Measurements from ENCODE around the gene AGBL4.

Gene AGBL4

DNA sequence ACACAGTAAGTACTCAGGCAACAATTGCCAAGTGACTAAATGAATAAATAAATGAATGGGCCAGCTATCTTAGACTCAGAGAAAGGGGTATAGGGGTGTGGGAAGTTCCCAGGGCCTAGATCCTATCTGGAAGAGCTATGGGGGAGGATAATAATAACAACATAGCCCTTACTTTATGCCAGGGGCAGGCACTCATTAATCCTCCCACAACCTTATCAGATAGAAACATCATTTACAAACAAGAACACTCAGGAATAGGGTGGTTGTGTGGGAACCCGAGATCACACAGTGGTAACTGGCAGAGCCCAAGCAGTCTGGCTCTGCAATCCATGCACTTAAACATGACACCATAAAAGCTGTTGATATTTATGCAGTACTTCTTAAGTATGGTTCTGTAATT is 1423.6 kb downstream of the AGBL4 start:
- TF ChIP-seq, protein P1, sequence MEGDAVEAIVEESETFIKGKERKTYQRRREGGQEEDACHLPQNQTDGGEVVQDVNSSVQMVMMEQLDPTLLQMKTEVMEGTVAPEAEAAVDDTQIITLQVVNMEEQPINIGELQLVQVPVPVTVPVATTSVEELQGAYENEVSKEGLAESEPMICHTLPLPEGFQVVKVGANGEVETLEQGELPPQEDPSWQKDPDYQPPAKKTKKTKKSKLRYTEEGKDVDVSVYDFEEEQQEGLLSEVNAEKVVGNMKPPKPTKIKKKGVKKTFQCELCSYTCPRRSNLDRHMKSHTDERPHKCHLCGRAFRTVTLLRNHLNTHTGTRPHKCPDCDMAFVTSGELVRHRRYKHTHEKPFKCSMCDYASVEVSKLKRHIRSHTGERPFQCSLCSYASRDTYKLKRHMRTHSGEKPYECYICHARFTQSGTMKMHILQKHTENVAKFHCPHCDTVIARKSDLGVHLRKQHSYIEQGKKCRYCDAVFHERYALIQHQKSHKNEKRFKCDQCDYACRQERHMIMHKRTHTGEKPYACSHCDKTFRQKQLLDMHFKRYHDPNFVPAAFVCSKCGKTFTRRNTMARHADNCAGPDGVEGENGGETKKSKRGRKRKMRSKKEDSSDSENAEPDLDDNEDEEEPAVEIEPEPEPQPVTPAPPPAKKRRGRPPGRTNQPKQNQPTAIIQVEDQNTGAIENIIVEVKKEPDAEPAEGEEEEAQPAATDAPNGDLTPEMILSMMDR (conservative IDR thresholded peaks at IDR 0.05): no peak
- H3K27ac ChIP-seq: peak overlapping the region; percentile 16; the same call in 1 of the 2 replicates

DNA sequence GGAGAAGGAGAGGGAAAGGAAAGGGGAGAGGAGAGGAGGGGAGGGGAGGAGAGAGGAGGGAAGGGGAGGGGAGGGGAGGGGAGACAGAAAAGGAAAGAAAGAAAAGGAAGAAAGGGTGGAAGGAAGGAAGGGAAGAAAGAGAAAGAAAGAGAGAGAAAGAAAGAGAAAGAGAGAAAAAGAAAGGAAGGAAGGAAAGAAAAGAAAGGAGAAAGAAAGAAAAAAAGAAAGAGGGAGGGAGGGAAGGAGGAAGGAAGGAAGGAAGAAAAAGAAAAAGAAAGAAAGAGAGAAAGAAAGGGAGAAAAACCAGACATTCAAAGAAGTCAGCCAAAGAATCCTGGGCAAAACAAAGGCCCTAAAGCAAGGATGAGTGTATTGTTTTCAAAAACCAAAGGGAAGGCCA is 1426.1 kb downstream of the AGBL4 start:
- TF ChIP-seq, protein P1 (conservative IDR thresholded peaks at IDR 0.05): no peak
- no peak overlapping the region for H3K27ac ChIP-seq

DNA sequence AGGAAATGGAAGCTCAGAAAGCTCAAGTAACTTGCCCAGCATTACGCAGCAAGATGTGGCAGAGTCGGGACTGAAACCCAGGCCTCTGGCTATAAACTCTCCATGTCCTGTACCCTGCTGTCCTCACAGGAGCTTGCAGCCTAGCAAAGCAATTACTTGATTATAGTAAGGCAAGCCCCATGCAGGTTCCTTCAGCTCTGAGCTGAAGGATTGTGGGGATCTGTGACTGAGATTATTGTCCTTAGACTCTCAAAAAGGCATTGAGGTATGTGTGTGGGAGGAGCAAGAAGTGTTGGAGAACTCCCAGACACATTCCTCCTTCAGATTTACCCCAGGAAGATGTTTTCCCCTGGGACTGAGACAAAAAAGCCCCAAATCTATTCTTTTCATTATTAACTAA is 1427.7 kb downstream of the AGBL4 start:
- TF ChIP-seq, protein P1 (conservative IDR thresholded peaks at IDR 0.05): no peak

DNA sequence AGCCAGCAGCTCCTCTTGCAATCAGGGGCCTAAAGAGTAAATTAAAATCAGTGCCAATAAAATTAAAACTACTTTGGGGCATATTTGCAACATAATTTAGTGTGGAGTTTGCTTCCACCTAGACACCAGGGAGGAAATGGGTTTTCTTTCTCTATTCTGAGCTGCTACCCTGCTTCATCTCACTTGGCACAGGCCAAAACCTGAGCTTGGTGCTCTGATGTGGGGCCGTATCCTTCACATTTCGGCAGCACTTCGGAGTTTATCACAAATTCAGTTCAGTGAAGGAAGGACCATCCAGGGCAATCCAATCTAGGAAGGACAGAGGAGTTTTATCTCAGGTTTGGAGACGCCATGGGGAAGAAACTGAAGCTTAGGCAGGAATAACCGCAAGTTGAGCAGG is 1428.1 kb downstream of the AGBL4 start:
- H3K27ac ChIP-seq: no peak overlapping the region
- TF ChIP-seq, protein P1 (conservative IDR thresholded peaks at IDR 0.05): no peak

More for the DNA sequence above, 1427.7 kb downstream of the AGBL4 start:
- H3K27ac ChIP-seq: no peak overlapping the region

DNA sequence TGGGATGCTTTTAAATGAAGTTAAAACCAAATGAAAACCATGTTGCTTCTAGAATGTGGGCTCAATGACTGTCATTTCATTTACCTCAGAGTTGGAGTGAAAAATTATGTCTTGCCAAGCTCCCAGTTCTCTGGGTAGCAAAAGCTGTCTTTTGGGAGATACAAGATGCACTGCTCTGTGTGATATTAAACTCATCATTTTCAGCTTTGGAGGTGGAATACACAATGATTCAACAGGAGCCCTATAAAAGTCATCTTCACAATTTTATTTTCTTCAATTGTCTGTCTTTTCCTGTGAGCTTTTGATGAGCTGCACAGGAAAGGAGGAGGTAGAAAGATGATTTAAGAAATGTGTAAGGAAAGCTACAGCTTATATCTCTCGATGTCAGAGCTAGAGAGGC is 1431.4 kb downstream of the AGBL4 start:
- H3K27ac ChIP-seq: no peak overlapping the region
- TF ChIP-seq, protein P1 (conservative IDR thresholded peaks at IDR 0.05): no peak

DNA sequence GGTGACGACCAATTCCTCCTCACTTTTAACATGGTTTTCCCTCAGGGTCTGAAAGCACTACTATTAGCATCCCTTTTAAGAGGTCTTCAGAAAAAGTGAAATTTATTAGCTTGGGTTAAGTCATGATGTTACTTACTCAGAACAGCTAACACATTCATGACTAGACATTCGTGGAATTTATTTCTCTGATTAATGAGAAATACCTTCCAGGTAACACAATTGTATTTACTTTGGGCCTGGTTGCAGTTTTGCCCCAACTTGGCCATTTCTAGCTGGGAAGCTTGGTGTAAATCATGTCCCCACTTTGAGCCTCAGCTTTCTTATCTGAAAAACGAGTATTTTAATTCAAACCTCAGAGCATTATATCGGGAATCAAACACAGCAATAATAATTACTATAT is 1432.6 kb downstream of the AGBL4 start:
- TF ChIP-seq, protein P1 (conservative IDR thresholded peaks at IDR 0.05): no peak
- H3K27ac ChIP-seq: no peak overlapping the region

DNA sequence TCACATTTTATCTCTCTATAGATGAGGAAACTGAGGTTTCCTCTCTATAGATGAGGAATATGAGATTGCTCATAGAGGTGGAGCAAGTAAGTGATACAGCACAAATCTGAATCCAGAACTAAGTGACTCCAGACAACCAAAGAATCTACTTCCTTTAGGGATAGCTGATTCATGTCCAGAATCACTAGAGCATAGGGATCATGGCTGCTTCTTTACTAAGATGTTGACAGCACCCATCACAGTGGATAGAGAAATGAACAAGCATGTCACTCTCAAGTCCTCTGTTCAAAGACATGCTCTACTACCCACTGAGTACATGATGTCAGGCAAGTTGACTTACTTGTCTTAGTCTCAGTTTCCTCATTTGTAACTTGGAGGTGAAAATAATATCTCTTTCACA is 1435.7 kb downstream of the AGBL4 start:
- TF ChIP-seq, protein P1 (conservative IDR thresholded peaks at IDR 0.05): no peak
- no peak overlapping the region for H3K27ac ChIP-seq

DNA sequence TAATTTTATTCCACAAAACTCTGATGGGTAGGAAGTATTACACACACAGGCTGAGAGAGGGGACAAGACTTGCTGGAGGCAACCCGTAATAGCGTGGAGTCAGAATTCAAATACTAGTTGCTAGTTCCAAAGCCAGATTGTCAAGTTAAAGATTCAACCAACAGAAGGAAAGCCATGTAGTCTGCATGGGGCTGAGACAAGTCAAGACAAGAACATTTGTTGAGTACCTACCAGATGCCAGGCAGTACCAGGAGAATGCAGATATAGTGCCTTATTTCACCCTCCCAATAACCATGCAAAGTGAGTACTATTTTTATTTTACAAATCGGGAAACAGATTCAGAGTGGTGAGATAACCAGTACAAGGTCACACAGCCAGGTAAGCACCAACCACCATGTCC is 1441.3 kb downstream of the AGBL4 start:
- no peak overlapping the region for H3K27ac ChIP-seq
- TF ChIP-seq, protein P1 (conservative IDR thresholded peaks at IDR 0.05): no peak
